HG02798 (cell line): ENCODE results near the gene STPG1.

Experiments used
- ATAC-seq: cut with Tn5 transposase; IDR thresholded peaks from one replicate; pipeline ENCODE4 v1.9.1; 2021; ENCODE audit warnings: mild to moderate bottlenecking; ENCODE audit not compliant: unreplicated experiment, poor library complexity

Gene STPG1

GRCh38 chr1:24347159-24347934 is 66.2 kb downstream of the STPG1 start:
- no peak for ATAC-seq

- ATAC-seq, result no peak
Observed at GRCh38 chr1:24345334-24345733, 68.2 kb downstream of the STPG1 start.

GRCh38 chr1:24344090-24344742 is 69.4 kb downstream of the STPG1 start:
- ATAC-seq, result no peak

GRCh38 chr1:24343412-24344089 is 70.0 kb downstream of the STPG1 start:
- ATAC-seq, result no peak

GRCh38 chr1:24341260-24341659 is 72.3 kb downstream of the STPG1 start:
- ATAC-seq, result no peak

GRCh38 chr1:24340770-24341169 is 72.8 kb downstream of the STPG1 start:
- ATAC-seq, result no peak

GRCh38 chr1:24339996-24340395 is 73.6 kb downstream of the STPG1 start:
- ATAC-seq, result no peak

GRCh38 chr1:24338447-24338846 is 75.1 kb downstream of the STPG1 start:
- ATAC-seq, result no peak

GRCh38 chr1:24337455-24337854 is 76.1 kb downstream of the STPG1 start:
- no peak for ATAC-seq

GRCh38 chr1:24336075-24336474 is 77.5 kb downstream of the STPG1 start:
- no peak for ATAC-seq

GRCh38 chr1:24331961-24332673 is 81.5 kb downstream of the STPG1 start:
- no peak for ATAC-seq

- ATAC-seq, result no peak
Observed at GRCh38 chr1:24329797-24330543, 83.6 kb downstream of the STPG1 start.

- no peak for ATAC-seq
Observed at GRCh38 chr1:24329331-24329730, 84.3 kb downstream of the STPG1 start.

- no peak for ATAC-seq
Observed at GRCh38 chr1:24327891-24328290, 85.7 kb downstream of the STPG1 start.

- no peak for ATAC-seq
Observed at GRCh38 chr1:24327486-24327885, 86.1 kb downstream of the STPG1 start.

- ATAC-seq, result no peak
Observed at GRCh38 chr1:24325587-24326449, 87.8 kb downstream of the STPG1 start.

- ATAC-seq, result no peak
Observed at GRCh38 chr1:24324903-24325302, 88.7 kb downstream of the STPG1 start.

GRCh38 chr1:24323281-24323680 is 90.3 kb downstream of the STPG1 start:
- no peak for ATAC-seq
